SU-DHL-6 (cell line): Measurements from ENCODE around the gene C17orf107.

ENCODE experiments used
- H2AFZ ChIP-seq: fragments of 200-600 bp; sonication (generic); 2 replicates; pipeline ENCODE4 v1.6.1; 2014; ENCODE audit warnings: low read depth, mild to moderate bottlenecking, moderate library complexity, mixed read lengths, antibody characterized with exemption, low read length; ENCODE audit not compliant: severe bottlenecking
- H3F3A ChIP-seq: fragments of 200-600 bp; shearing (Covaris generic); 2 replicates; pipeline ENCODE4 v1.6.0; 2016; ENCODE audit warnings: antibody characterized with exemption, mild to moderate bottlenecking; ENCODE audit not compliant: insufficient read depth
- H3K27ac ChIP-seq: fragments of 200-600 bp; sonication (generic); 2 replicates; pipeline ENCODE4 v1.5.1; 2016; ENCODE audit warnings: low read depth, mild to moderate bottlenecking, low read length, moderate library complexity, mixed read lengths
- H3K27me3 ChIP-seq: fragments of 200-600 bp; sonication (generic), shearing (Covaris generic); 2 replicates; pipeline ENCODE4 v1.6.0; 2014; ENCODE audit warnings: mild to moderate bottlenecking, low read length
- H3K36me3 ChIP-seq: fragments of 200-600 bp; sonication (generic); 2 replicates; pipeline ENCODE4 v1.6.1; 2014; ENCODE audit warnings: mild to moderate bottlenecking, low read length, mixed read lengths
- H3K4me2 ChIP-seq: fragments of 300-600, 200-600 bp; shearing (Covaris generic), sonication (generic); 2 replicates; pipeline ENCODE4 v1.6.0; 2014; ENCODE audit warnings: low read length, low read depth, mild to moderate bottlenecking; ENCODE audit not compliant: poor library complexity, severe bottlenecking
- H3K4me3 ChIP-seq: fragments of 200-600 bp; sonication (generic); 2 replicates; pipeline ENCODE4 v1.5.1; 2014; ENCODE audit warnings: antibody characterized with exemption, low read length, mild to moderate bottlenecking, mixed read lengths; ENCODE audit not compliant: insufficient read depth, poor library complexity, severe bottlenecking
- H3K79me2 ChIP-seq: fragments of 200-600 bp; sonication (generic); 2 replicates; pipeline ENCODE4 v1.6.1; 2014; ENCODE audit warnings: mild to moderate bottlenecking, low read length, moderate library complexity; ENCODE audit not compliant: insufficient read depth
- H3K9ac ChIP-seq: fragments of 200-600 bp; sonication (generic); 2 replicates; pipeline ENCODE4 v1.7.0; 2014; ENCODE audit warnings: mild to moderate bottlenecking, low read length
- H3K9me2 ChIP-seq: fragments of 200-600 bp; sonication (generic); replicated peaks from 2 replicates; pipeline ENCODE4 v1.6.1; 2014; ENCODE audit warnings: low read length; ENCODE audit not compliant: insufficient read depth
- H3K9me3 ChIP-seq: fragments of 200-600 bp; sonication (generic); 2 replicates; pipeline ENCODE4 v1.6.1; 2014; ENCODE audit warnings: low read length, mixed read lengths; ENCODE audit not compliant: insufficient read depth
- H4K20me1 ChIP-seq: fragments of 200-600 bp; sonication (generic); 2 replicates; pipeline ENCODE4 v1.6.1; 2014; ENCODE audit warnings: low read depth, mild to moderate bottlenecking, antibody characterized with exemption, low read length, moderate library complexity, mixed read lengths
- EZH2phosphoT487 ChIP-seq: fragments of 200-600 bp; sonication (generic), shearing (Covaris generic); conservative IDR thresholded peaks from 2 replicates; pipeline ENCODE4 v1.6.1; 2018; ENCODE audit warnings: mild to moderate bottlenecking, antibody characterized with exemption, low read length, moderate library complexity, mixed read lengths
- TF ChIP-seq, protein P1 (sequence below): fragments of 200-600 bp; sonication (generic); IDR thresholded peaks from one replicate; pipeline ENCODE4 v1.5.1; 2017; ENCODE audit warnings: antibody characterized with exemption, mild to moderate bottlenecking, low read length, moderate library complexity; ENCODE audit not compliant: insufficient read depth, poor library complexity, severe bottlenecking

The C17orf107 gene

DNA sequence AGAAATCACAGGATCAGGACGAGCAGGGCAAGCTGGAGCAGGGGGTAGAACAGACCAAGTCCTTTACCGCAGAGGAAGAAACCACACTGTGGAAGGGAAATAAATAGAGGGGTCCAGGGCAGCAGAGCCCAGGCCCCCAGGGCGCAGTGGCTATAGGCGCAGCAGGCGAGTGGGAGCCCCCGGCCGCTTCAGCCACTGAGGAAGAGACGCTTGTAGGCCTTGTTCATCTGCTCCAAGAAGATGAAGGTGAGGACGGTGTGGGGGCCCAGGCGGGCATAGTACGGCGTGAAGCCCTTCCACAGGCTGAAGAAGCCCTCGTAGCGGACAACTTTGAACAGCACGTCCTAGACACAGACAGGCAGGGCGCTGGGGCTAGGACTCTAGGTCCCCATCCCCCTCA is 38.2 kb downstream of the C17orf107 start:
- Histone ChIP-seq H3K4me3 (no peak overlapping the region), H2AFZ (no peak overlapping the region), H3F3A (peaks cover 20% of the 10 kb centered on the region), H3K27me3 (no peaks in the 10 kb centered on the region), H3K27ac (no peak overlapping the region), H3K79me2 (peaks cover 36% of the 10 kb centered on the region), H3K9me3 (no peaks in the 10 kb centered on the region), H3K9ac (no peak overlapping the region), H3K9me2 (no peaks in the 10 kb centered on the region), H3K36me3 (no peaks in the 10 kb centered on the region), H4K20me1 (no peaks in the 10 kb centered on the region), H3K4me2 (no peak overlapping the region)
- TF ChIP-seq, protein P1, sequence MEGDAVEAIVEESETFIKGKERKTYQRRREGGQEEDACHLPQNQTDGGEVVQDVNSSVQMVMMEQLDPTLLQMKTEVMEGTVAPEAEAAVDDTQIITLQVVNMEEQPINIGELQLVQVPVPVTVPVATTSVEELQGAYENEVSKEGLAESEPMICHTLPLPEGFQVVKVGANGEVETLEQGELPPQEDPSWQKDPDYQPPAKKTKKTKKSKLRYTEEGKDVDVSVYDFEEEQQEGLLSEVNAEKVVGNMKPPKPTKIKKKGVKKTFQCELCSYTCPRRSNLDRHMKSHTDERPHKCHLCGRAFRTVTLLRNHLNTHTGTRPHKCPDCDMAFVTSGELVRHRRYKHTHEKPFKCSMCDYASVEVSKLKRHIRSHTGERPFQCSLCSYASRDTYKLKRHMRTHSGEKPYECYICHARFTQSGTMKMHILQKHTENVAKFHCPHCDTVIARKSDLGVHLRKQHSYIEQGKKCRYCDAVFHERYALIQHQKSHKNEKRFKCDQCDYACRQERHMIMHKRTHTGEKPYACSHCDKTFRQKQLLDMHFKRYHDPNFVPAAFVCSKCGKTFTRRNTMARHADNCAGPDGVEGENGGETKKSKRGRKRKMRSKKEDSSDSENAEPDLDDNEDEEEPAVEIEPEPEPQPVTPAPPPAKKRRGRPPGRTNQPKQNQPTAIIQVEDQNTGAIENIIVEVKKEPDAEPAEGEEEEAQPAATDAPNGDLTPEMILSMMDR = no peak
- no peak for TF ChIP-seq EZH2phosphoT487

DNA sequence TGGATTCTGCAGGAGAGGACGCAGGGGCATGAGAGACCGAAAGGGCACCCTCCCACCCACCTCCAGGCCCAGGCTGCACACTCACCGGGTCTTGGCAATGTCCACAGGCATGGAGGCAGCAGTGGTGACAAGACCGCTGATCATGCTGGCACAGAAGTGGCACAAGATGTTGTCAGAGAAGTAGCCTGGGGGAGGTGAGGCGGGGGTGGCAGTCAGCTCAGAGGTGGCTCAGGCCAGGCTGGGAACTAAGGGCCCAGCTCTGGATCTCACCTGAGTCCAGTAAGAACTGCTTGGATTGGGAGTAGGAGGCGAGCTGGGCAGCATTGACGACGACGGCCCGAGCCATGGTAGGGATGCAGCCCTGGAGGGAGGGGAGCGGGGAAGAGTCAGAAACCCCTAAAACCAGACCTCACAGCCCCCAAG is 38.7 kb downstream of the C17orf107 start:
- H3K27ac ChIP-seq = no peak overlapping the region
- no peak overlapping the region for H3K4me3 ChIP-seq
- H2AFZ ChIP-seq = no peak overlapping the region
- no peaks in the 10 kb centered on the region for H3K9me3 ChIP-seq
- H3K4me2 ChIP-seq = peak overlapping the region; percentile 73
- no peaks in the 10 kb centered on the region for H3K27me3 ChIP-seq
- H3K9me2 ChIP-seq = no peaks in the 10 kb centered on the region
- TF ChIP-seq EZH2phosphoT487 = no peak
- TF ChIP-seq, protein P1 = no peak
- H3K79me2 ChIP-seq = peaks cover 39% of the 10 kb centered on the region
- H3K9ac ChIP-seq = peak overlapping the region; percentile 93
- peaks cover 20% of the 10 kb centered on the region for H3F3A ChIP-seq
- H4K20me1 ChIP-seq = no peaks in the 10 kb centered on the region
- no peaks in the 10 kb centered on the region for H3K36me3 ChIP-seq

DNA sequence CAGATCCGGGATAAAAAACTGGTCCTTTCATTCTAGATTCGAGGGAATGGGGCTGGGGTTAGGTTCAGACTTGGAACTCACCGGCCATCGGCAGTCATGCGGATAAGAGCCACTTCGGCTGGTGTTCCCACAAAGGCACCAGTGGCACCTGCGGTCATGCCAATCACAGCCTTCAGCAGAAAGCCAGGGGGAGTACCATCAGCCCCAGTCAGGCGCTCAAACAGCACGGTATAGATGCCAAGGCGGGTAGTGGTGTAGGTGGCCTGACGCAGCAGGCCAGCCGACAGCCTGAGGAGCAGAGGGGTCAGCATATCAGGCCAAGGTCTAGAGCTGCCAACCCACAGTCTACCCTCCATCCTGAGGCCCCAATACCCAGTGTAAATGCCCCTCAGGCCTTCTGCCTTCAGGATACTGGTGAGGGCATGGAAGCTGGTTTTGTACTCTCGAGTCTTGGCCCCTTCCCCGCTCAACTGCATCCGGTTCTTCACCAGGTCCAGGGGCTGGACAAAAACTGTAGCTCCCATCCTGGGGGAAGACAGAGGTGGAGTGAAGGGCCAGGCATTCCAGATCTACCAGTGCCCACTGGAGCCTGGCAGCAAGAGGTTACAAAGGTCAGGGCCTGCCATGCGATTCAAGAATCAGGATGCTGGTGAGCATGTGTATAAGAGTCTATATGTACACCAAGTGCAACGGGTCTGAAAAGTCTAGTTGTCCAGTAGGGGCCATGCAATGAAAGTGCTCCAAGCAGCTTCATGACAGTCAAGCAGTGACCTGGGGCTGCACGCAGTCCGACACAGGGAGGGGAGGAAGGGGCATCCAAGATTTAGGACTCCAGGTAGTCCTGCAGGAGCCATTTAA is 39.6 kb downstream of the C17orf107 start:
- H3K4me3 ChIP-seq = peak overlapping the region; percentile 83
- no peaks in the 10 kb centered on the region for H3K27me3 ChIP-seq
- peaks cover 25% of the 10 kb centered on the region for H3F3A ChIP-seq
- no peaks in the 10 kb centered on the region for H4K20me1 ChIP-seq
- no peaks in the 10 kb centered on the region for H3K9me3 ChIP-seq
- no peaks in the 10 kb centered on the region for H3K9me2 ChIP-seq
- peak overlapping the region; percentile 50 for H2AFZ ChIP-seq
- peak overlapping the region; percentile 93 for H3K9ac ChIP-seq
- H3K36me3 ChIP-seq = no peaks in the 10 kb centered on the region
- H3K27ac ChIP-seq = peak overlapping the region; percentile 88
- peaks cover 48% of the 10 kb centered on the region for H3K79me2 ChIP-seq
- no peak for TF ChIP-seq EZH2phosphoT487
- TF ChIP-seq, protein P1 = no peak
- peak overlapping the region; percentile 73 for H3K4me2 ChIP-seq
